ENCODE data around the gene SLC4A4. TPM values are rescaled to one million over a fixed set of nuclear protein-coding genes. Genes with fewer than 3 reads are reported as not detected.

SLC4A4 gene
- total RNA-seq, 1 experiment from 2014 or later = 1.1 TPM

DNA sequence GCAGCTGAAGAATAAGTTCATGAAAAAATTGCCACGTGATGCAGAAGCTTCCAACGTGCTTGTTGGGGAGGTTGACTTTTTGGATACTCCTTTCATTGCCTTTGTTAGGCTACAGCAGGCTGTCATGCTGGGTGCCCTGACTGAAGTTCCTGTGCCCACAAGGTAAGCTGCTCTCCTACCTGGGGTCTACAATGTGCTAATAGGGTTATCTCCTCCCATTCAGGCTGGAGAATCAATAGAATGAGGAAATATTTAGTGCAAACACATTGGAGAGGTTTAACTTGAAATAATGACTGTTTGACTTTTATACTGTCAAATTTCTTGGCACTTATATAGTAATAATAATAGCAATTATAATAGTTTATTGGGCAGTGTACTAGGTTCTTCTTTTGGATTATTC is 101.8 kb downstream of the SLC4A4 start:
- Histone ChIP-seq H3K27me3 (no peaks in the 10 kb centered on the region), H3K36me3 (no peaks in the 10 kb centered on the region), H3K4me3 (no peak overlapping the region), H3K9me3 (no peaks in the 10 kb centered on the region)
- no peak for DNase-seq

DNA sequence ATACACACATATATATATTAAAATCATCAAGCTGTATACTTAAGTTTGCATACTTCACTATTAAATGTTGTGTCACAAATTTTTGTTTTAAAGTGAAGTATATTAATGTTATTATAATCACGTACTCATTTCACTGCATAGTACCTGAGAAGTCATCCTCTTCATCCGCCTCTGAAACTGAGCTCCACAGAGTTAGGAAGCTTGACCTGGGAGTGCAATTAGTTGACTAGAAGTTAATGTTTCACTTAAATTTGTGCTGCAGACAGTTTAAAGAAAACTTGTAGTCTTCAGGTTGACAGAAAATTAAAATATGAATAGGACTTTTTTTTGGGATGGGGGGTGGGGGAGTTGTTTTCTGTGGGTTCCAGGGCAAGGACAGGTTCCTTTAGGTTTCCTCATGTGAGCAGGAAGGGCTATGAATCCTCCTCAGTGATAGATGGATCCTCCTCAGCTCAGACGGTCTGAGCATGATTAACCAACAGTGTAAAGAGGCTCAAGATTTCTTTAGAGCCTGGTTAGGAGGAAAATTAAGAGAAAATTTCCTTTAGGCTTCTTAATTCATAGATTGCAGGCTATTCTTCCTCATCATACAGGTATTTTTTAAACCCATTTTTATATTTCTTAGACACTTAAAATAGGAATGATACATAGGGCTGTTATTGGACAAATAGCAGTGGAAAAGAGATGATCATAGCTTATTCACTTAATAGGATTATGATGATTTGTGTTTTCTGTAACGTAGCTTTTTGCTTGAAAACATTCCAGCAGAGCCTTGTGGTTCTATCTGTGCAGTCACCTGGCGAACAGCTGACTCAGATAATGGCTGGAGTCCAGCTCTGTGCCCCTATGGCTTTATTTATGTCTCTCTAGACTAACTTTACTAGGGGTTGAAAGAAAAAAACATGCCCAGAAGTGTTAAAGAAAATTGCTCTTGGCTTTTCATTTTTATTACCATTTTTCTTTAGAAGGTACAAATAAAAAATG is 102.7 kb downstream of the SLC4A4 start:
- H3K4me3 ChIP-seq = no peak overlapping the region
- H3K9me3 ChIP-seq = no peaks in the 10 kb centered on the region
- no peak for DNase-seq
- no peaks in the 10 kb centered on the region for H3K27me3 ChIP-seq
- no peaks in the 10 kb centered on the region for H3K36me3 ChIP-seq

DNA sequence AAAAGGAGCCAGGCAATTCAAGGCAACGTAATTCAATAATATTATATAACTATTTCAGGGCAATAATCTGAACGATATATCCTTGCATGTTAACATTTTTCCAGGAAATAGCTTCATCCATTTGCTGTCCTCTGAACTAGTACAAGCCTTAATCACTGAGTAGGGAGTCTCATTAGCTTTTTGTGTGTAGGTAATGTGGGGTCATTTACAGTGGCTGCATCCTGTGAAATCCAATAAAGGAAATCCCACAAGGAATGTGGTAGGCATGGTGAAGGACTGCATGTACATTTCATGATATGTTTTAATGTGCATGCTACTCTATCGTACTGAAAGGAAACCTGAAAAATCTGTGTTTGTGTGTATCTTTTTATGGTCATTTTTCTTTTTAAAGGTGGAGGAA is 103.5 kb downstream of the SLC4A4 start:
- no peak for DNase-seq
- no peaks in the 10 kb centered on the region for H3K9me3 ChIP-seq
- no peaks in the 10 kb centered on the region for H3K27me3 ChIP-seq
- H3K36me3 ChIP-seq = no peaks in the 10 kb centered on the region
- no peak overlapping the region for H3K4me3 ChIP-seq

DNA sequence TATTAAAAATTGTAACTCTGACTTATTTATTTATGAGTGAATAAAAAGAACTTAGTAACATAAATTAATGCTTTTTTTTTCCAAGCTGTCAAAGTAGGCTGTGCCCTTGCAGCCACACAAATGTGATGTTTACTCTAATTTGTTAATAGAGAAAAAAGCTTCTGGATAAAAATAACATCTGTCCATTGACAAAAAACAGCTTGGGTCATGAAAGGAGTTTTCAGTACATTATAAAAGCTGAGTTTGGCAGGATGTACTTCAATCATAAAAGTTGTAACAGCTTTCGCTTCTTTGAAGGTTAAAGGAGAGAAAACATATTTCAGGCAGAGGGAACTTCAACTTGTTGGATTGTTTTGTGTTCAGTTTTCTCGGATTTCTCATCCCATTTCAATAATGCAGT is 105.6 kb downstream of the SLC4A4 start:
- no peaks in the 10 kb centered on the region for H3K27me3 ChIP-seq
- H3K4me3 ChIP-seq = no peak overlapping the region
- H3K36me3 ChIP-seq = no peaks in the 10 kb centered on the region
- DNase-seq = no peak
- H3K9me3 ChIP-seq = no peaks in the 10 kb centered on the region

DNA sequence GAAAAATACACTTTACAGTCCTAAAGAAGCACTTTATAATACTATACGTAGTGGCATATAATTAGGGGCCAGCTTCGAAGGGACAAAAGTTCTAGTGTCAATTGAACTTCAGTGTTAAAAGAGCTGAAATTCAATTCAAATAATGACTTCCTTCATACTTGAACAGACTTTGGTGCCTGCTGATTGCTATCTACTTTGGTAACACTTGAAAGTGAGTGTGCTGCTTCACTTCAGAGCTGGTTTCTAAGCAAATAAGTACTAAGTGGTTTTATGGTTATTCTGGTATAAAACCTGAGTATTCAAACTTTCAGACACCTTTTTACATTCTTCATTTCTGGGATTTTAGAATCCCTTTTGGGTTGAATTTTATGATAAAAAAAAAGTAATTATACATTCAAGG is 107.0 kb downstream of the SLC4A4 start:
- Histone ChIP-seq H3K36me3 (no peaks in the 10 kb centered on the region), H3K27me3 (no peaks in the 10 kb centered on the region), H3K9me3 (no peaks in the 10 kb centered on the region), H3K4me3 (no peak overlapping the region)
- no peak for DNase-seq

DNA sequence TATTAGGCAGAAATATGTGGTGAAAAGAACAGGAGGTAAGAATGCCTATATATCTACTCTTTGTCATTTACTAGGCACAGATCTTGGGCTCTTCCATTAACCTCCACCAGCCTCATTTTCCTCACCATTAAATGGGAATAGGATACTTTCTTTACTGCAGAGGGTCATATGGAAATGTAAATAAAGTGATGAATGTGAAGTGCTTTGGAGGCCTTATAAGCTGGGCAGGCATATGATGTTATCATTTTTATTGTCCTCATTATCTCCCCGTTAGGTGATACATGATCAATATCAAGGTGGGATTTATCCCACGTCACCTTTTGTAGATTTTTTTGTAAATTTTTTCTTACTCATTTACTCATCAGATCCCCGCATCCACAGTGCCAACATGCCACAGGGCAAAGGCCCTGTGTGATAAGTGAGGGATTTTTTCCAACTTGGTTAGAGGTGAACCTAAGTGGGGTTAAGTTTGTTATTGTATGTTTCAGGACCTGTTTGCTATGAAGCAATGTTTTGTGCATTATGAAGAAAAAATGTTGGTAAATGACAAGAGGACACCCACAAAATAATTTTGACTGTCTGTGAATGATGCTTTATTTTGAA is 107.8 kb downstream of the SLC4A4 start:
- no peaks in the 10 kb centered on the region for H3K27me3 ChIP-seq
- no peaks in the 10 kb centered on the region for H3K36me3 ChIP-seq
- no peaks in the 10 kb centered on the region for H3K9me3 ChIP-seq
- no peak overlapping the region for H3K4me3 ChIP-seq
- DNase-seq = no peak

DNA sequence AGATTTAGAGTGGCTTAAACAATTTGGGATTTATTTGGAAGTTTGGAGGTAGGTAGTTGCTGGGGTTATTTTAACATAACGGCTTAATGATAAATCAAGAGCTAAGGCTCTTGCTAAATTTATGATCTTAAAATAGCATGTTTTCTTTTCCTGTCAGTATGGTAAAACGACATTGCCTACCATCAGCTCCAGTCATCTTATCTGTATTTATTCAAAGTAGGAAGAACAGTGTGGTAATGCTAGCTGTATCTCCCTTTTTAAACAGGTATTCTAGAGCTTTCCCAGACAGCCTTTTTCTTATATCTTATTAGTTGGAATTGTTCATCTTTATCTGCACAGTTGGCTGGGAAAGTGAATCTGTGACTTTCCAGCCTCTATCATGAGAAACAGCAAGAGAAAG is 110.2 kb downstream of the SLC4A4 start:
- Histone ChIP-seq H3K9me3 (no peaks in the 10 kb centered on the region), H3K27me3 (no peaks in the 10 kb centered on the region), H3K4me3 (no peak overlapping the region), H3K36me3 (no peaks in the 10 kb centered on the region)
- DNase-seq = no peak

- Histone ChIP-seq H3K27me3 (no peaks in the 10 kb centered on the region), H3K9me3 (no peaks in the 10 kb centered on the region)
- DNase-seq = no peak
Observed at GRCh38 chr4:71449878-71450277, 111.1 kb downstream of the SLC4A4 start.

GRCh38 chr4:71453531-71453930 is 114.7 kb downstream of the SLC4A4 start:
- Histone ChIP-seq H3K27me3 (no peaks in the 10 kb centered on the region), H3K4me3 (no peak overlapping the region), H3K36me3 (no peaks in the 10 kb centered on the region), H3K9me3 (no peaks in the 10 kb centered on the region)
- no peak for DNase-seq

More at GRCh38 chr4:71449878-71450277, 111.1 kb downstream of the SLC4A4 start:
- no peaks in the 10 kb centered on the region for H3K36me3 ChIP-seq
- H3K4me3 ChIP-seq = no peak overlapping the region

DNA sequence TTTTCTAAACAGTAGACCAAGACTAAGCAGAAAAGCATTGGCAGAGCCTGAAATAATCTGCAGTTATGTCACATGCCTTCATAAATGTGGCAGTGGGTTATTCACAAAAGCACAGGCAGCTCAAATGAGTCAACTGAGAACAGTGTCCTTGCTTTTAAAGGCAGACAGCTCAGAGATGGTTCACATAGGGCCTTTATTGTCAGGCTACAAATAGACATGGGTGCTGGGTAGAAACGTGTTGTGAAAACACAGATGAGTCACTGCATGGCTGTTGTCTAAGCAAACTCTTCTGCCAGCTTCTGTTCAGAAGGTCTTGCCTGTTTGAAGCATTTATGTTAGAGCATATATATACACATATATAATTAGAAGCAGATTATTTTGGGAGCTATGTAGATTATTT is 118.0 kb downstream of the SLC4A4 start:
- H3K27me3 ChIP-seq = no peaks in the 10 kb centered on the region
- no peaks in the 10 kb centered on the region for H3K36me3 ChIP-seq
- H3K9me3 ChIP-seq = 0 out of 2 replicates have a peak, but pooled peaks cover 2% of the 10 kb centered on the region
- H3K4me3 ChIP-seq = no peak overlapping the region
- peak; percentile 60 for DNase-seq

- Histone ChIP-seq H3K4me3 (no peak overlapping the region), H3K9me3 (0 out of 2 replicates have a peak, but pooled peaks cover 2% of the 10 kb centered on the region), H3K27me3 (no peaks in the 10 kb centered on the region), H3K36me3 (no peaks in the 10 kb centered on the region)
- DNase-seq = peak; percentile 0
Observed at GRCh38 chr4:71460371-71460770, 121.6 kb downstream of the SLC4A4 start.

DNA sequence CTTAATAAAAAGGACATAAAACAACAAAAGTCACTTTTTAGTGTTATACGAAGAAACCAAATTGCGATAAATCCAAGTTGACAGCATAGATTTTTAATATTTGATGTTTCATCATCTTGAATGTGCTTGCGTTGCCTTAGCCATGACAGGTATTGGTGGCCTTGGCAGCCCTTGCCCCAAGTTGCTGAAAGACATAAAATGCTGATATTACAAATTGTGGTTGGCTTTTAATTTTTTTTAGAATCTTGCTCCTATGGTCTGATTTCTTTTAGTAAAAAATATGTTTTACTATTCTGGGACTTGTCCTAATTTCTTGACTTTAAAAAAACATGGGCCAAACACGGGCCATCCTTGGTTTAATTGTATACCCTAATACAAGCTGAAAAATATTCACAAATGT is 122.6 kb downstream of the SLC4A4 start:
- H3K27me3 ChIP-seq = no peaks in the 10 kb centered on the region
- DNase-seq = no peak
- 0 out of 2 replicates have a peak, but pooled peaks cover 2% of the 10 kb centered on the region for H3K9me3 ChIP-seq
- no peak overlapping the region for H3K4me3 ChIP-seq
- H3K36me3 ChIP-seq = no peaks in the 10 kb centered on the region

- Histone ChIP-seq H3K9me3 (no peaks in the 10 kb centered on the region), H3K4me3 (no peak overlapping the region), H3K27me3 (no peaks in the 10 kb centered on the region), H3K36me3 (no peaks in the 10 kb centered on the region)
- DNase-seq = no peak
Observed at GRCh38 chr4:71466775-71467174, 128.0 kb downstream of the SLC4A4 start.

- no peaks in the 10 kb centered on the region for H3K9me3 ChIP-seq
- no peak overlapping the region for H3K4me3 ChIP-seq
- no peaks in the 10 kb centered on the region for H3K27me3 ChIP-seq
- H3K36me3 ChIP-seq = no peaks in the 10 kb centered on the region
- DNase-seq = no peak
Observed at GRCh38 chr4:71468116-71468710, 129.4 kb downstream of the SLC4A4 start.

DNA sequence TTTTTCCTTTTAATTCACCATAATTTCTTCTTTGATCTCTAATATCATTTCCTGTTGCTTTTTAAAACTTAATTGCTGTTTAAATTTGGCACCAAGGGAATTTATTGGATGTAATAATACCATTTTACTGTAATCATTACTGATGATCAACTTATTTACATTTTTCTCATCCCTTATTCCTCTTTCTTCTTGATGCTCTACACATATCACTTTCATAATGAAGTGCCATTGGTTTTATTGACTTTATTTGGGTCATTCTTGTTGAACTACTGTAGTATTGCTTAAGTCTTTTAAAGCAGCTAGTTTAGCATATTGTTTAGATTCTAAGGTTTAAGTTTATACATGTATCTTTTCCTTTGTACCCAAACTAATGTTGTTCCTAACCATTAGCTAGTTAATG is 130.7 kb downstream of the SLC4A4 start:
- H3K9me3 ChIP-seq = no peaks in the 10 kb centered on the region
- no peaks in the 10 kb centered on the region for H3K36me3 ChIP-seq
- no peaks in the 10 kb centered on the region for H3K27me3 ChIP-seq
- DNase-seq = no peak
- H3K4me3 ChIP-seq = no peak overlapping the region

DNA sequence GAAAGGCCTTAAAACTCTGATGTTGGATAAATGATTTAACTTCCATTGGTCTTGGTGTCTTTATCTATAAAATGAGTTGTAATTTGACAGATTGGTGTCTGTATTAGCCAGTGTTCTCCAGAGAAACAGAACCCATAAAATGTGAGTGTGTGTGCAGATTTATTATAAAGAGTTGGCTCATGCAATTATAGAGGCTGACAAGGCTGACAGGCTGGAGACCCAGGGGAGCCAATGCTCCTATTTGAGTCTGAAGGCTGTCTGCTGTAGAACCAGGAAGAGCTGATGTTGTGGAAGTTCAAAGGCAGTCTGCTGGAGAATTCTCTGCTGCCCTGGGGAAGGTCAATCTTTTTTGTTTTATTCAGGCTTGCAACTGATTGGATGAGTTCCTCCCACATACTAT is 131.7 kb downstream of the SLC4A4 start:
- Histone ChIP-seq H3K4me3 (no peak overlapping the region), H3K36me3 (no peaks in the 10 kb centered on the region)
- DNase-seq = no peak

DNA sequence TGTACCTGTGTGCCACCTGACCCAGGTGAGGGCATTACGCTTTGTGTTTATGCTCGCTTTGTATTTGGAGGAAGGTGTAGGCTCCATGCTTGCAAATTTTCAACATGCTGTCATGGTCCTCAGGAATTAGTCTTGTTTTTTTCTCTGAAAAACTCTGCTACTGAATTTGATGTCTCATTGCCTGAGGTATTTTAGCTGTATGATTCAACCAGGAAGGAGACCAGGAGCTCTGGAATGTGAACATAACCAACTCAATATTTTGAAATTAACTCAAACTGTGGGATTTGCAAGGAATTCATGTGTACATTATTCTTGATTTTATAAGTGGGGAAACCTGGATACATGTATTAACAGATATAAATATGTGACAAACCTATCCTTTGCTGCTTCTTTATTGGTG is 134.1 kb downstream of the SLC4A4 start:
- no peak overlapping the region for H3K4me3 ChIP-seq
- no peaks in the 10 kb centered on the region for H3K9me3 ChIP-seq
- no peaks in the 10 kb centered on the region for H3K36me3 ChIP-seq
- H3K27me3 ChIP-seq = no peaks in the 10 kb centered on the region
- no peak for DNase-seq

More for the DNA sequence above, 131.7 kb downstream of the SLC4A4 start:
- no peaks in the 10 kb centered on the region for H3K27me3 ChIP-seq
- no peaks in the 10 kb centered on the region for H3K9me3 ChIP-seq

Measured in MG63 (cell line).